HG02870 (cell line): ENCODE measurements around the gene EPGN.

Source experiments
- ATAC-seq: cut with Tn5 transposase; IDR thresholded peaks from one replicate; pipeline ENCODE4 v1.9.1; 2021; ENCODE audit warnings: mild to moderate bottlenecking, moderate library complexity; ENCODE audit not compliant: unreplicated experiment

EPGN gene

GRCh38 chr4:74308215-74308614 is at the start of gene EPGN:
Gene EPGN, plus strand, starts transcription at chr4:74308470. Its CDS starts 64 bp downstream, at chr4:74308534.
- ATAC-seq: no peak

- ATAC-seq: no peak
Observed at GRCh38 chr4:74258963-74259362, 49.3 kb upstream of the EPGN start.

- no peak for ATAC-seq
Observed at GRCh38 chr4:74260036-74260435, 48.2 kb upstream of the EPGN start.

- no peak for ATAC-seq
Observed at GRCh38 chr4:74262522-74262921, 45.7 kb upstream of the EPGN start.

- no peak for ATAC-seq
Observed at GRCh38 chr4:74263551-74263950, 44.7 kb upstream of the EPGN start.

- ATAC-seq: no peak
Observed at GRCh38 chr4:74266081-74266480, 42.2 kb upstream of the EPGN start.

GRCh38 chr4:74267998-74268606 is 40.2 kb upstream of the EPGN start:
- ATAC-seq: no peak

- no peak for ATAC-seq
Observed at GRCh38 chr4:74268643-74269042, 39.6 kb upstream of the EPGN start.

- no peak for ATAC-seq
Observed at GRCh38 chr4:74278490-74278889, 29.8 kb upstream of the EPGN start.

- no peak for ATAC-seq
Observed at GRCh38 chr4:74279716-74280115, 28.6 kb upstream of the EPGN start.

- ATAC-seq: no peak
Observed at GRCh38 chr4:74282926-74283325, 25.3 kb upstream of the EPGN start.

- ATAC-seq: no peak
Observed at GRCh38 chr4:74283614-74284013, 24.7 kb upstream of the EPGN start.

- ATAC-seq: no peak
Observed at GRCh38 chr4:74284053-74284452, 24.2 kb upstream of the EPGN start.

- no peak for ATAC-seq
Observed at GRCh38 chr4:74287164-74287563, 21.1 kb upstream of the EPGN start.

GRCh38 chr4:74287791-74288190 is 20.5 kb upstream of the EPGN start:
- no peak for ATAC-seq

GRCh38 chr4:74291471-74291870 is 16.8 kb upstream of the EPGN start:
- no peak for ATAC-seq

- no peak for ATAC-seq
Observed at GRCh38 chr4:74292111-74292870, 16.0 kb upstream of the EPGN start.

- no peak for ATAC-seq
Observed at GRCh38 chr4:74293558-74293957, 14.7 kb upstream of the EPGN start.

GRCh38 chr4:74294681-74295080 is 13.6 kb upstream of the EPGN start:
- no peak for ATAC-seq

- ATAC-seq: no peak
Observed at GRCh38 chr4:74297539-74297938, 10.7 kb upstream of the EPGN start.

- no peak for ATAC-seq
Observed at GRCh38 chr4:74304095-74304625, 4.1 kb upstream of the EPGN start.

- no peak for ATAC-seq
Observed at GRCh38 chr4:74305000-74305399, 3.3 kb upstream of the EPGN start.
